A673 (cell line): ENCODE data around the gene RHBDF2. TPM values are rescaled to one million over a fixed set of nuclear protein-coding genes. Genes with fewer than 3 reads are reported as not detected.

Source experiments
- BruUV-seq: library from RNA; stranded (reverse); fragments of 400-500 nt; replicated peaks from 2 replicates; lab custom pipeline; 2021; lab: Mats Ljungman, UMichigan
- CTCF ChIA-PET: fragments of 300-600 bp; sonication (Branson Sonifier 250); formaldehyde crosslinking; loops from one replicate; lab custom pipeline; 2022; ENCODE audit warnings: antibody characterized with exemption; lab: Charles Lee
- POLR2A ChIA-PET: fragments of 300-600 bp; sonication (Branson Sonifier 250); formaldehyde crosslinking; loops from one replicate; lab custom pipeline; 2022; ENCODE audit warnings: antibody characterized with exemption; ENCODE audit not compliant: low non-redundant PET; lab: Charles Lee
- DNase-seq: peaks from one replicate; pipeline ENCODE4 v3.0.0-alpha.2; 2015; ENCODE audit warnings: low spot score
- H3K27ac ChIP-seq: fragments of 200-600 bp; sonication (generic); 2 replicates; pipeline ENCODE4 v1.5.1; 2016; ENCODE audit warnings: mixed run types, low read depth, mild to moderate bottlenecking, mixed read lengths, antibody characterized with exemption, low read length; ENCODE audit not compliant: poor library complexity, severe bottlenecking
- H3K27me3 ChIP-seq: fragments of 200-600 bp; sonication (generic); replicated peaks from 2 replicates; pipeline ENCODE4 v1.6.1; 2017; ENCODE audit warnings: mixed run types, low read depth, mild to moderate bottlenecking, mixed read lengths, antibody characterized with exemption, low read length; ENCODE audit not compliant: insufficient read depth, poor library complexity
- H3K36me3 ChIP-seq: fragments of 200-600 bp; sonication (generic); 2 replicates; pipeline ENCODE4 v1.6.1; 2016; ENCODE audit warnings: mixed run types, mild to moderate bottlenecking, mixed read lengths, antibody characterized with exemption, low read length; ENCODE audit not compliant: insufficient read depth, poor library complexity, severe bottlenecking
- H3K4me1 ChIP-seq: fragments of 200-600 bp; sonication (generic); 2 replicates; pipeline ENCODE4 v1.6.1; 2017; ENCODE audit warnings: mixed run types, mild to moderate bottlenecking, mixed read lengths, antibody characterized with exemption, low read length; ENCODE audit not compliant: insufficient read depth, poor library complexity, severe bottlenecking
- H3K4me3 ChIP-seq: fragments of 200-600 bp; sonication (generic); 2 replicates; pipeline ENCODE4 v1.5.1; 2016; ENCODE audit warnings: low read depth, mixed run types, mild to moderate bottlenecking, mixed read lengths, low read length; ENCODE audit not compliant: poor library complexity, severe bottlenecking
- H3K9me3 ChIP-seq: fragments of 200-600 bp; sonication (generic); 2 replicates; pipeline ENCODE4 v1.6.1; 2016; ENCODE audit warnings: mixed run types, low read depth, mild to moderate bottlenecking, mixed read lengths, antibody characterized with exemption, low read length; ENCODE audit not compliant: poor library complexity, severe bottlenecking
- CTCF ChIP-seq: fragments of 300-800, 200-600 bp; sonication (generic); conservative IDR thresholded peaks from 2 replicates; pipeline ENCODE4 v1.5.1; 2017; ENCODE audit warnings: low read depth, mild to moderate bottlenecking, antibody characterized with exemption, low read length, moderate library complexity, mixed read lengths
- EZH2 ChIP-seq: fragments of 200-600 bp; sonication (generic); IDR thresholded peaks from 2 replicates; pipeline ENCODE4 v1.6.1; 2017; ENCODE audit warnings: borderline replicate concordance, low read depth, mild to moderate bottlenecking, mixed read lengths, antibody characterized with exemption, low read length; ENCODE audit not compliant: poor library complexity, severe bottlenecking
- intact Hi-C: fragments of 100-400 bp; cut with micrococcal nuclease; formaldehyde crosslinking; loops from one replicate; pipeline ENCODE4 v1.10.0; 2022; ENCODE audit not compliant: unreplicated experiment
- total RNA-seq: library from RNA; stranded (reverse); gene quantifications from 2 replicates; pipeline ENCODE4 v1.2.3, GENCODE V29; 2021

The RHBDF2 gene
- total RNA-seq, 1 experiment from 2014 or later, result 20.4 TPM

- CTCF ChIA-PET, result no interaction called here
- POLR2A ChIA-PET, result no interaction called here
- intact Hi-C loops, result no loop called here
Measured at GRCh38 chr17:76437467-76438402, 63.5 kb downstream of the RHBDF2 start.

GRCh38 chr17:76435751-76436150, 65.5 kb downstream of the RHBDF2 start:
- TF ChIP-seq EZH2, result no peak
- TF ChIP-seq CTCF, result no peak
- no peaks in the 10 kb centered on the region for H3K36me3 ChIP-seq
- BruUV-seq, result no TSS peak
- ChIA-PET POLR2A (no interaction called here), CTCF (no interaction called here)
- no peaks in the 10 kb centered on the region for H3K27me3 ChIP-seq
- no peak overlapping the region for H3K4me3 ChIP-seq
- no peaks in the 10 kb centered on the region for H3K4me1 ChIP-seq
- DNase-seq, result no peak
- no peaks in the 10 kb centered on the region for H3K9me3 ChIP-seq
- no peak overlapping the region for H3K27ac ChIP-seq
- intact Hi-C loops, result no loop called here

More at GRCh38 chr17:76437467-76438402, 63.5 kb downstream of the RHBDF2 start:
- H3K4me1 ChIP-seq, result peaks cover 10% of the 10 kb centered on the region
- no peaks in the 10 kb centered on the region for H3K27me3 ChIP-seq
- TF ChIP-seq CTCF, result no peak
- no peak for TF ChIP-seq EZH2
- H3K4me3 ChIP-seq, result no peak overlapping the region
- no peaks in the 10 kb centered on the region for H3K36me3 ChIP-seq
- no TSS peak for BruUV-seq
- H3K9me3 ChIP-seq, result no peaks in the 10 kb centered on the region
- H3K27ac ChIP-seq, result no peak overlapping the region
- no peak for DNase-seq

GRCh38 chr17:76434870-76435269, 66.4 kb downstream of the RHBDF2 start:
- intact Hi-C loops, result no loop called here
- TF ChIP-seq EZH2, result no peak
- no peak for DNase-seq
- CTCF ChIA-PET, result interaction anchor here (0.6 kb wide), 1 partner anchor 54 kb away, joined by 3 read pairs; no protein-coding TSS in a partner anchor
- Histone ChIP-seq H3K27ac (no peak overlapping the region), H3K36me3 (no peaks in the 10 kb centered on the region), H3K9me3 (no peaks in the 10 kb centered on the region), H3K27me3 (no peaks in the 10 kb centered on the region), H3K4me3 (no peak overlapping the region), H3K4me1 (no peaks in the 10 kb centered on the region)
- POLR2A ChIA-PET, result no interaction called here
- no TSS peak for BruUV-seq
